Measurements from ENCODE around the gene ESRP2.

The ESRP2 gene

GRCh38 chr16:68236826-68237242 lies 907 bp upstream of the ESRP2 start:
- DNase-seq = no peak

DNA sequence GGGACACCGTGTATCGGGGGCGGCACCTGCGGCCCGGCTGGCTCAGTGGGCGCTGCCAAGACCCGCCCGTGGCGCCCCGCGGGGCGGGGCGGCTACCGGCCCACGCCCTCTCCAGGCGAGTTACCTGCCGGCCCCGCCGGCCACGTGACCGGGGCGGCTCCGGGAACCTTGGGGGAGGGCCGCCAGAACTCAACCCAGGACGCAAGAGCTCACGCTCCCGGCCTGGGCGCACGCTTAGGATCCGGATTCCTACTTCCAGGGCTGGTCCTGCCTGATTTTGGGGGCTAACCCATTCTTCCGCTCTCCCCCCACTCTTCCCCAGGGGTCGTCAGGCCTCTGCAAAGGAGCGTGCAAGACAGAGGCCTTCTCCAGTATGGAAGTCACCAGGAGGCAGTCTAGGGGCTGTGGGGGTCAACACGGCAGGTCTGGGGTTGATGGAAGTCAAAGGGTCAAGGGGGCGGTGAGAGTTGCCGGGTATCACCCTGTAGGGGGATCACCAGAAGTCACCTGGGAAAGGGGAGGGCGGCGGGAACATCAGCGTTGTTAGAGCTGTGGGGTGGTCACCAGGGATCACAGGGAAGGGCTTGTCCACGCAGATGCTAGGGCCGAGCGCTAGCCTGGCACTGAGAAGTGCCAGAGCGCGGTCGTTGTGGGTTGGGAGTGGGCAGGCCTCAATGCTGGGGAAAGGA lies 354 bp upstream of the ESRP2 start:
- DNase-seq = no peak

DNA sequence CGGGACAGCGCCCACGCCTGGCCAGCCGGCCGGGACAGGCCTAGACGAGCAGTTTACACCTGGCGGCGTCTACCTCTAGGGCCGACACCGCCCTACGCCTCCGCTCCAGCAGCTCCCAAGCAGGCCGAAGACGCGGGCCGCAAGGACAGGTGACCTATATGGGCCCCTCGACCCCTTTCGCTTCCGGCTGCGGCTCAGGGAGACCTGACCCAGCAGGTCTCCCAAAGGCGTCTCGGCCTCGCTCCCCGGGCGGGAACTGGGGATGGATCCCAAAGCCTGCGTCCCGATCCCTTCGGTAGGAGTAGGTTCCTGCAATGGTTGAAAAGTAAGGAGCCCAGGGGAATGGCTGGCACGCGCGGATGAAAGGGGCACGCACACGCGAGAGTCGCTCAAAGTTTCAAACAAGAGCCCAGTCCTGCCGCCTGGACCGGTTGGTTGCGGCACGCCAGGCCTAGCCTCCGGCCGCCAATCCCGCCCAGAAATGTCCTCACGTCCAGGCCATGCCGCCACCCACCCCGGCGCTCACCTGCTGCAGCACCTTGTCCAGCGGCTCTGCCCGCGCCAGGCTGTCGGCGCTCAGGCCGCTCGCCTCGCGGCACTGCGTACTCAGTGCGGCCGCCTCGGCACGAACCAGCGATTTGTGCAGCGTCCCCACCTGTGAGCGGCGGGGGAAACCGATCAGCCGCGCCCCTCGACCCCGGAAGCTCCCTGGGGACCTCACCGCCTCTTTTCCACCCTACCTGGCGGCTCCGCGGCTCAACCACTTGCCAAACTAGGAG lies 630 bp downstream of the ESRP2 start:
- DNase-seq = no peak

DNA sequence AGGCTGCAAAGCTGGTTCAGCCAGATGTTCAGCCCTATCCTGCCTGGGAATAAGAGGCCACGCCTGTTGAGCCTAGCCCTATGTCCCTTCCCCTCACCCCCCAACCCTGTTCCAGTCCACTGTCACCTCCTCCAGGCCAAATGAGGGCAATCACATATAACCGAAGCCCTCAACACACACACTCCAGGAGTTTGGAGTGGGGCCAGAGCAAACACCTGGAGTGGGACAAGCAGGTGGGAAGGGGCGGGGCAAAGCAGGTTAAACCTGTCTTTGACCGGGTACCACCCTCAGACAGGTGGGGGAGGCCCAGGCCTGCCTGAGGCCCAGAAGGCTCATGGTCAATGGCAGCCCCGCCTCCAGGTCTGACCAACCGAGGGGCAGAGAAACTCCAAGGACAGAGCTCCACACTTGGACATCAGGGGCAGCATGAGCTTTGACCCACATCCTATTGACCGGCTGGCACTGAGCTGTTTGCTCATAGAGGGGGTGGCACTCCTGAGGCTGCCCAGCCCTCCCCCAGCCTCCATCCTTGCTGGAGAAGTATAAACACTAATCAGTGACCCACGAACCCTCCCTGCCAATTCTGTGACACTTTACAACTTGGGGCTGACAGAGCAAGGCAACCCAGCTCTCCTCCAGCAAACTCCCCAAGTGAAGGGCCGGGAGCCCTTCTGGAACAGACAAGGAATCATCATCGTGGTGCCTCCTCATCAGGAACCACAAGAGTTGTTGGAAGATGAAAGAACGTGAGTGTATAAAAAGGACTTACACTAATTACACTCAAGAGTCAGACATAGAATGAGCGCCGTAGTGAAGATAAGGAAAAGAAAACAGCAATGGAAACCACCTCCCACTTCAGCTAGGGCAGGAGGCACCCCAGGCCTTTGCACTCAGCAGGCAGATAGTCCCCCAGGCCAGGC lies 1.5 kb downstream of the ESRP2 start:
- no peak for DNase-seq

GRCh38 chr16:68233835-68234187 lies 2.1 kb downstream of the ESRP2 start:
- DNase-seq = no peak

GRCh38 chr16:68233085-68233834 lies 2.7 kb downstream of the ESRP2 start:
- DNase-seq = no peak

- no peak for DNase-seq
Measured at GRCh38 chr16:68232335-68232734, 3.6 kb downstream of the ESRP2 start.

- DNase-seq = no peak
Measured at GRCh38 chr16:68231384-68232136, 4.4 kb downstream of the ESRP2 start.

GRCh38 chr16:68230956-68231355 lies 5.0 kb downstream of the ESRP2 start:
- DNase-seq = no peak

DNA sequence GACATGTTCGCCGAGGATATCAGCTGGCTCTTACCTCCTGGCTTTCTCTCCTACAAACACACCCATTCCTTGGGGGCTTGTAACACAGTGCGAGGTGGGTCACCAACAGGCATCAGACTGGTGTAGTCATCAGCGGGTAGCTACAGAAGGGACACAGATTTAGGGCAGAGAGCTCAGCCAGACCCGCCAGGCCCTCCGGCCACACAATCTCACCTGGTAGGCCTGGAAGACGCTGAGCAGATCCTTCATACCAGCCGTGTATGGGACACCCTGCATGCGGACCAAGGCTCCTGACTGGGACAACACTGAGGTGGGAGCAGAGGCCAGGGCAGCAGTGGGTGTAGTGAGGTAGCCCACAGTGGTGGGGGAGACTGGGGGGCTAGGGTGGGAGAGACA lies 5.8 kb downstream of the ESRP2 start:
- DNase-seq = no peak

GRCh38 chr16:68229431-68230175 lies 6.3 kb downstream of the ESRP2 start:
- no peak for DNase-seq

DNA sequence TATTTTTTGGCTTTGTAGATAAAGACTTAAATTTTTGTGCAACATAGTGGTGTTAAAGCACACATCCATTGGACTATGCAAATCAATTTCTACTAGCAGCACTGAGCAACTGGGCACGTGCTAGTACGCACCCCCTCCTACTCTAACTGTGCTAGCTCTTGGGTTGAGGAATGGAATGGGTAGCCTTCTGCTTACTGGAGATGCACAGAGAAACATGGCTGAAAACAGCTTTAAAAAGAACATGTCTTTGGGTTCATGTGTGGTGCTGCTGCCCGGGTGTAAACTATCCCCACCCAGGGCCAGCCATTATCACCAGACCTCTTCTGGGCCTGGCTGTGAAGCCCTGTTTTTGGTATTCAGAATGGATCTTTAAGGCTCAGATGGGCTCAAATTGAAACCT lies 7.3 kb downstream of the ESRP2 start:
- DNase-seq = no peak

DNA sequence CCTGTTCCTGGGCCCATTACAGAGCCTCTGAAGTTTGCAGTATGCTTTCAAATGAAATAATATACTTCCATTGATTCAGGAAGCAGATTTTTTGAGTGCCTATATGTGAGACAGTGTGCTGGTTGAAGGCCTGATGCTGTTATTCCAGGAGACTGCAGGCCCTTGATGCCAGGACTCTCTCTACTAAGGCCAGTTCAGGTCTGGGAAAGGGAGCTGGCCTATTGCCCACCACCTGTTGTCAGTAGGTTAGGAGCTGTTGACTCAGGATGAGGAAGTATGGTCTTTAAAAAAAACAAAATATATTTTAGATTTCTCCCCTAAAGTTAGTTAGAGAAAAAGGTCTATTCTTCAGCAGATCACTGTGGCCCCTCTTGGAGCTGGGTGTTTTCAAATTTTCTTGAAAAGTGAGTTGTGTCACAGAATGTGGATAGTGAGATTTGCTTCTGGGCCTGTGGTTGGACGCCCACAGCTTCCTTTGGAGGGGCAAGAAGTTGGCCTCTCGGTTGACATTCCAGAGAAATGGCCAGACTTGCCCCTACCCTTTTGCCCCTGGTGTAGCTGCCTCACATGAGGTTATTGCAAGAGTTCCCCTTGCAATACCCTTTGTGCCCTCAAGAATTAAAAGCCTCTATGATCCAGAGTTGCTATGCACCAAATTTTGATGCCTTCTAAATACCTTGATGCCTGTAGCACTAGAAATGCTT lies 7.9 kb downstream of the ESRP2 start:
- DNase-seq = no peak

DNA sequence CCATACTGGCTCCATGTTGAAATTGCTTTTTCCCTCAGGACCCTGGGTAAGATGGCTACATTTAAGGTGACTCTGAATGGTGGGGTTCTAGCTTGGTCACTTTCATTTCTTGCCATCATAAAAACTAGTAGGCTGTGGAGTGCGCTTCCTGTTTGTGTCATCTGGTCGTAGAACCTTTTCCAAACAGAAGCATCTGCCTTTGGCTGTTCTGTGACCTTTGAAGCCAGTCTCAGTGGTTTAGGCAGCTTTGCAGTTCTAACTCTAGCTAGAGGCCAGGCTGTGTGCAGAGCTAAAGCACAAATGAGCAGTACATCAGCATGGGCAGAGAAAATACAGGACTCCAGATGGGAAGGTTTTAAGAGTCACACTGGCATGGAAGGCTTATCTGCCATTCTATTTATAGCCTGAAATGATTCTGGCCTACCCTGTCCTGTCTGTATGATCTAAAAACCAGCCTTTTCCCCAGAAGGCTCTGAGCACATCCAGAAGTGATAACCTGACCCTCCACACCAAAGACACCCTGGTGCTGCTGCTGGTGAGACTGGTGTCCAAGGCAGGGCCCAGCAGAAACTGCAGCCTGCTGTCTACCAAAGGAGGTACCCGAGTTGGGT lies 8.6 kb downstream of the ESRP2 start:
- DNase-seq = no peak

- no peak for DNase-seq
Measured at GRCh38 chr16:68226116-68226515, 9.8 kb downstream of the ESRP2 start.

GRCh38 chr16:68223072-68223471 lies 12.9 kb downstream of the ESRP2 start:
- no peak for DNase-seq

DNA sequence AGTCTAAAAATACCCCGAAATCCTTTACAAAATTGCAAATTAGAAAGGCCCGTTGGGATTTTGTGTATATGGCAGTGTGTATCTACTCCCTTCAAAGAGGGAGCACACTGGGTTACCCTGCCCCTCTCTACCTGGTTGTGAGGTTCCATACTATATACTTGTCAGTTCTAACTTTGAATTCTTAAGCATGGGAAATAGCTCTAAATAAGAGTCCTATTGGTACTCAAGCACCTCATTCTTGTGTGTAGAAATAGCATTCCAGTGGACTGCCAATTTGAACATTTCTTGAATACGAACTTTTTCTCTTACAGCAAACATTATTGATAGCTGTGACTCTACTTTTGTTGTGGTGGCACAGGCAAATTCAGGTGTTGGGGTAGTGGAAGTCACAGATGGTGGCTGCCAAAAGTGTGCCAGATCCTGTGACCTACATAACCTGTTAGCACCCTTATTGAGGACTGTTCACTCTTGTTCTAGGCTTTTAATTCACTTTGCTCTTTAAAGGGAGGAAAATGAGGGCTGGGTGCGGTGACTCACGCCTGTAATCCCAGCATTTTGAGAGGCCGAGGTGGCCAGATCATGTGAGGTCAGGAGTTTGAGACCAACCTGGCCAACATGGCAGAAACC lies 16.1 kb downstream of the ESRP2 start:
- no peak for DNase-seq

DNA sequence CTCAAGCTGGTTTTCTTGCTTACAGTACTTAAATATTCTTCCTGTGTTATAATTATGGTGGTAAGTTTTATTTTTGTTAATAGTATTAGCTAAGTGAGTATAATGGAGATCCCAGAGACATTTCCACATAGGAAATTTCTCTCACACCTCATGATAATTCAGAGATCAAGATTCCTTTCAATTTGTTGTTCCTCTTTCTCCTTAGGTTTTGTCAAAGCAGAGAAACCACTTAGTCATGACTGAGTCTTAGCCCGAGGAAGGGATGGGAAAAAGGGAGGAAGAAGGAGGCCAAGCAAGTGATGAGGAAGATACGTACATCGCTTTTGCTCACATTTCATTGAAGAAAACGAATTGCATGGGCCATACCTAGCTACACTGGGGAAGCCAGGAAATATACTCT lies 18.4 kb downstream of the ESRP2 start:
- no peak for DNase-seq

GRCh38 chr16:68216240-68216639 lies 19.7 kb downstream of the ESRP2 start:
- DNase-seq = no peak

GRCh38 chr16:68215302-68215701 lies 20.6 kb downstream of the ESRP2 start:
- no peak for DNase-seq
